Iris pigment epithelial cell (primary cell): ENCODE measurements around the gene VPS26C.

Experiments
- DNase-seq: peaks from one replicate; pipeline ENCODE4 v3.0.0-alpha.2; 2011; ENCODE audit warnings: low read depth

The VPS26C gene

DNA sequence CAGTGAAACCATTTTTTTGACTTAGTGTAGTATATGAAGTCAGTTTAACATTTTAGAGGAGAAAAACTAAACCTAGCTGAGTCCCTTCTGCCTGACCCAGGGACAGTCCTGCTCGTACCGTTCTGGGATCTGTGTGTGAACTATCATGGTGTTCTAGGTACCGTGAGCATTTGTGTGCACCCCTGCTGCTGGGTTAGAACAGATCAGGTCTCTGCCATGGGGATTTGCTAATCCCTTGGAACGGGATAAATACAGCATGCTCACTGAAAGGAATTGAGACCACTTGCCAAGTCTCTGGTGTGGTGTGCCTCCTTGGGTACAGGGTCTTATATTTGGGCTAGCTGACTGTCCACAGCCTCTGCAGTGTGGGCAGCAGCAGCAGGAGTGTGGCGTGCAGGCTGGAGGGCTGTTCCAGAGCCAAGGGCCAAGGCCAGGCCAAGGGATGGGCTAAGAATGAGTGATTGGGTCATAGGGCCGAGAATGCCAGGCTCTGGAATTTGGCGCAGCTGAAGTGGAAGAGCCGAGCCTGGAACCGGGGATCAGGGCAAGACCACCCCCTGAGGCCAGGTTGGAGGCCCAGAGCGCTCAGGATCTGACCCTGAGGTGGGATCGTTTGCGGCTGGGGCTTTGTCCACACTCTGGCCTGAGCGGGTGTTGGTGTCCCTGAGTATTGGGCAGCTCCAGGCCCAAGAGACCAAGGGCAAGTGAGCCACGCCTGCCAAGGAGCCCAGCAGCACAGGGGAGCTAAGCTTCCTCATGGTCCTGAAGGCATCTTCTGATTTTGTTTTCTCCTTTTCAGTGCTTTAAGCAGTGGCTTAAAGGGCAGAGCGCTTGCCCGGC, 66.3 kb downstream of the VPS26C start:
- no peak for DNase-seq

DNA sequence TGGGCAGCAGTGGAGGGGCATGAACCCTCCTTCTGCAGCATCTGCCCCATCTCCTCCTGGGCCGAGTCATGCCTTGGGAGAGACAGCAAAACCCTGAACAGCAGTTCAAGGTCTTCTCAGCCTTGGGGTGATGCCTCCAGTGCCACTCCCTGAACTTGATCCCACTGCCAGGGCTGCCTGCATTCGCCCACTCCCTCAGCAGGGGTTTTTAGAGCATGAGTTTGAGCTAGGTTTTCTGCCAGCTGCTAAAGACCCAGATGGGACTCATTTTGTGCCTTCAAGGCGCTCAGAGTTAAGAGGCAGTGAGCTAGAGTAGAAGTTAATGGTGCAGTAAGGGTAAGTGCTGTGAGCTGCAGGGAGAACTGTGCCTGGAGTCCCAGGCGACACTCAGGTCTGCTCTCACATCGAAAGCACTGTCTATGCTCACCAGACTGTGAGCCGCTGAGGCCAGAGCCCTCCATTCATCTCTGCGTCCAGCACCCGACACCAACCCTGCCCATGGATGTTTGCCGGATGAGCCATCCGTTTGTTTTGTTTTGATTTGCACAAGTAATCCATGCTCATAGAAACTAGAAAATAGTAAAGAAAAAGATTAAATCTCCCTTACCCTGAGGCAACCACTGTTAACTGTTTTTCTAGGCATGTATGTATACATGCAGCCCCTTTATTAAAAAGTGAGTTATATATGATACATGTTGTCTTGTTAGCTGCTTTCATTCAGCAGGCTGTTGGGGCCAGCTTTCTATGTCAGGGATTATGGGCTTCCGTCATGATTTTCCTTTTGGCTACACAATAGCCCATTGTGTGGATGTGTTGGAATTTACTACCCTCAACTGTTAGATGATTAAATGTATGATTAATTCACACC, 67.8 kb downstream of the VPS26C start:
- peak; percentile 89 for DNase-seq

DNA sequence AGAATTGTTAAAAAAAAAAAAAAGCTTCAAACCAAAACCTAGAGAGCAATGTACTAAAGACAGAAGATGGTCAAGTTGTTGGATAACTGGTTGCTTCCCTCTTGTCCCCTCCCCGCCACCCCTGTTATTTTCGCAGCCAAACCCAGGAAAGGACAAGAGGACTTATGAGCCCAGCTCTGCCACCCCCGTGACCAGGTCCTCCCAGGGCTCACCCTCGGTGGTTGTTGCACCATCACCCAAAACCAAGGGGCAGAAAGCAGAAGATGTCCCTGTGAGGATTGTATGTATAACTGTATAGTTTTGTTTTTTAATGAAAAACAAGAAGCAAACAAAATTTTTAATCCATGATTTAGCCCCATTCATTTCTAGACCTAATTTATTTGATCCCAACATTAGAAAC, 69.4 kb downstream of the VPS26C start:
- DNase-seq, result no peak

DNA sequence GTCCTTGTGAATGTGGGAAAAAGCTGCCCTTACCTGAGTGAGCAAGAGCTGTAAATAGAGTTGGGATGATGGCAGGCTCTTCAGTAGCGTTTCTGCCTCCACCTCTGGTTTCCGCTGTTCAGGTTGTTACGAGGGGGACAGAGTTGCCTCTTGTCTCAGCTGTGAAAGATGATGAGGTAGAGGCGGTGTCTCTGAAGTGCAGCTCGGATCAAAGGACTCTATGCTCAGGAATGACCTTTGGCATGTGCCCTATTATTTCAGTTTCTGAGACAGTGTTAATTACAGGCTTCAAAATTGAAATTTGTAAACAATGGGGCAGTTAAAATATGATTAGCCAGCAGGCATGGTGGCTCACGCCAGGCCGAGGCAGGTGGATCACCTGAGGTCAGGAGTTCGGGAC, 70.3 kb downstream of the VPS26C start:
- no peak for DNase-seq

DNA sequence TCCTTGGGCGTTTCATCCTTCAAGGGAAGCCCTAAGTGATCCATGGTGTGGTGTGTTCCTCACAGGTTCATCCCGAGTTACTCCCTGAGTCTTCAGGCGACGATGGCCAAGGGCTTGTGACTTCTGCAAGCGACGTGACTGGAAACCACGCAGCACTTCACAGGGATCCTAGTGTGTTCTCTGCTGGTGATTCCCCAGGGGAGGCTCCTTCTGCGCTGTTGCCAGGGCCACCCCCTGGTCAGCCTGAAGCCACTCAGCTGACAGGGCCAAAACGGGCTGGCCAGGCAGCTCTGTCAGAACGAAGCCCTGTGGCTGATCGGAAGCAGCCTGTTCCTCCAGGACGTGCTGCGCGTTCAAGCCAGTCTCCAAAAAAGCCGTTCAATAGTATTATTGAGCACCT, 71.5 kb downstream of the VPS26C start:
- no peak for DNase-seq

DNA sequence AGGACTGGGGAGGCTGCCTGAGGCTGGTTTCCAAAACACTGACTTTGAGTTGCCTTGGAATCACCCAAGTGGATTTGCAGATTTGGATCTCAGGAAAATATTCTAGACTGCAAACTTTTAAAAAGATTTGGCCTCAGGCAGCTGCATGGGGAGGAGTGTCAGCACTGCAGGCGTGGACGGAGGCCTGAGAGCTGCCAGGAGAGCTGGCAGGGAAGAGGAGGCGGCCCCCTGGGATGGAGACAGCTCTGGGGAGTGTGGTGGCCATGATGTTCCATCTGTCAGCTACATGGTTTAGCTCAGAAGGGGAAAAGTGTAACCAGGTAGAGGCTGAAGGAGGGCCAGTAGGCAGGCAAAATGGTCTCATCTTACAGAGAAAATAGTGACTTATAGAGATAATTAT, 72.1 kb downstream of the VPS26C start:
- no peak for DNase-seq

DNA sequence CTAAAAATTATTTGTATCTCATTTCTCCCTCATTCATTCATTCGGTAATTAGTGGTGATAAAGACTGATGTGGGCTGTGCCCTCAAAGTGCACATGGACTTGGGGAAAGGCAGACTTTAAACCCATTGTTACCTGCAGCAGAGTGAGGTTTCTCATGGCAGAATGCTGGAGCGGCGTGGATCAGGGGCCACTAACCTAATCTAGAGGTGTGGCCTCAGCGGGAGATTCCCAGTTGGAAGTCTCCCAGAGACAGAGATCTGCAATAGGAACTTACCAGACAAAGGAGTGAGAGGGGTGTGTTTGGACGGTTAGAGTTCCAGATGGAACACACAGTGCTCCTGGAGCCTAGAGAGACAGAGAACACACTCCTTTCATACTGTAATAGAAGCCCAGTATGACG, 73.5 kb downstream of the VPS26C start:
- DNase-seq, result no peak

DNA sequence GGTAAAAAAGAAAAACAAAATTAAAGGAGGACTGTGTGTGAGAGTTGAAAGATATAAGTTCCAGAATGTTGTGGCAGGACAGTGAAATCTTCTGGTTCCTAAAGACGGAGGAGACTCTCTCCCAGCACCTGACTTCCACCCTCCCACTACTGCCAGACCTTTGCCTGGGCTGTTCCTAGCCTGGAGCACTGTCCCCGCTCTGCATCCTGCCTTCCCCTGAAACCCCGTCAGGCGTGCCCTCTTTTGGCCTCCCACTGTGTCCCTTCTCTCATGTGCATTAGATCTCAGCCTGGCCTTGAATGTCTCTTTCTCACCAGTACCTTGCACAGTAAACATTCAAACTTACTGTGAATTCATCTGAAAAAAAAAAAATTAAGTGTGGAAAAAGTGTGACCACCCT, 74.1 kb downstream of the VPS26C start:
- no peak for DNase-seq

DNA sequence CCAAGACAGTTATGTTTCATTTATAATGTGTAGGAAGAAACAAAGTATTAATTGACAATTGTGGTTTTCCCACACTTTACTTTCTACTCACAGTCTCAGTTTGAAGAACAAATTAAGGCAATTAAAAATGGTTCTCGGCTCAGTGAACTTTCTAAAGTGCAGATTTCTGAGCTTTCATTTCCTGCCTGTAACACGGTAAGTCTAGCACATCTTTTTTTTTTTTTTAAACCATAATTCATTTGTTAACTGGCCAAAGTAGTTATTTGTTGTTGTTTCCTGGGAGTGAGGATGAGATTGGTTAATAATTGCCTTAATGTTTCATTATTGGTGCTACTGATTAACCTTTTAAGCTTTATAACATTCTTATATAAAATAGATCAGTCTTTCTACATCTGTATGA, 75.1 kb downstream of the VPS26C start:
- DNase-seq, result no peak

DNA sequence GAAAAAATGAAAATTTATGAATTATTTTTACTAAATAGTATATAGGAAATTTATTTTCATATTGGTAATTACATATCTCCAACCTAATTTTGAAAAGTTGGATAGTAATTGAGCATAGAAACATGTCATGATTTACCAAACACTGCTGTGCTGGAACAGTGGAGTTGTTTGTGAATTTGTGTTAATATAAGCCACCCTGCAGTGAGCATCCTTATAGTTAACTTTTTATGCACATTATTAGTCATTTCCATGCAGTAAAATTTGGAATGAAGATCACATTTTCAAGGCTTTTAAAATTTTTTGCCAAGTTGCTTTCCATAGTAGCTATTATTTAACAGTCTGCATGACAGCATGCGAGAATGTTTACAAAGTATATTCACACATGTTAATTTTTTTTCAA, 78.3 kb downstream of the VPS26C start:
- DNase-seq, result no peak

DNA sequence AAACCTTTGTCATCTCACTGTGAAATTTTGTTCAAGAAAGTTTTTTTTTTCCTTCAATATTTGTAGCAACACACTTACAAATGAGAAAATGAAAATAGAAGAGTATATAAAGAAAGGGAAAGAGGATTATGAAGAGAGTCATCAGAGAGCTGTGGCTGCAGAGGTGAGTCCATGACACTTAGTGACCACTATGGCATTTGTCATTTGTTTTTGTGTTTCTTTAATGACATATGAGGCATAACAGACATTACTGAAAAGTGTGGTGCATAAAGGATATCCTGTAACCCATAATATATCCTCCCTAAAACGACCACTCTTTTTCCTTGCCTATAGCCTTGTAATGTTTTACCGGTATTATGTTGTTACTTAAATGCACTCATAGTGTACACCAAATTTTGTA, 80.2 kb downstream of the VPS26C start:
- DNase-seq, result no peak

DNA sequence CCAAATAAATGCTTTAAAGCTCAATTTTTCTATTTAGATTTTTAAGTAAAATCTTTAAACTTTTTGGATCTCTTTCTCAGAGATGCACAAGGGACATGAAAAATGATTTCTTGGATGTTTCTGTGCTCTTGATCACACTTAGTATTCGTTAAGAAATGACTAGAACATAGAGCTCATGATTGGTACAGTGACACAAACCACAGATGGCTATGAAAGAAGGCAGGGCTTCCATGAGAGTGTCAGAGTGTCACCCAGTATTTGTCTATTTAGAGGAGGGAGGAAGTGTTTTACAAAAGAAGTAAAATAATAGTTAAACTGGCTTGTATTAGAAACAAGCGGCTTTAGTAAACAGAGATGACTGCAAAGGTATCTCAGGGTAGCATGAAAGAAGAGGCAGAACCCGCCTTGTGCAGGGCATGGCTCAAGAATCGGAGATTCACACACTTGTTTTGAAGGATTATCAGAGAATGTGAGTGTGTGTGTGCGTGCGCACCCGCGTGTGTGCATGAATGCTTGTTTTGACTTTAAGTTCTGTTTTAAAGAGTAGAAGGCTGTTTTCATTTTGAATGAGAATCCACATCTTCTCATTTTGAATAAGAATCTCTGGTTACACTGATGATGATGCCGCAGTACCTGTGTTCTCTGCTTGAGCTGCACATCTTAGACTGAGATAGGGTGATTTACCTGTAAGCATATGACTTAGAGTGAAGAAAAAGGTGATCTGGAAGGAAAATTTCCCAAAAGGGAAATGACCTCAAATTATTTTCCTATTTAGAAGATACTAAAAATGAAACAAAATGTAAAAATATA, 82.1 kb downstream of the VPS26C start:
- no peak for DNase-seq

DNA sequence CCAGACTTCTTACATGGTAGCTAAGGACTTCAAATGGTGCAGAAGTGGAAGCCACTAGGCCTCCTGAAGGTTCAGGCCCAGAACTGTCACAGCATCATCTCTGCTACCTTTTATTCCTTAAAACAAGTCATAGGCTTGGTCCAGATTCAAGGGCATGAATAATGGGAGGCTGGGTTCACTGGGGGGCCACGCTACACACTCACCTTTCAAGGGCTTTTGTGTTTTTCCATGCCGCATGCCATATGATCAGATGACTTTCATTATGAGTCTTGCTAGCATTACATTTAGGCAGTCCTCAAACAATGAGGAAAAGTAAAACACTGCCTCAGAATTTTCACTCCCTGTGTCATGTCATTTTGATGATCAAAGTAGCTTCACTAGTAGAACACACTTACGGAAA, 83.4 kb downstream of the VPS26C start:
- no peak for DNase-seq

DNA sequence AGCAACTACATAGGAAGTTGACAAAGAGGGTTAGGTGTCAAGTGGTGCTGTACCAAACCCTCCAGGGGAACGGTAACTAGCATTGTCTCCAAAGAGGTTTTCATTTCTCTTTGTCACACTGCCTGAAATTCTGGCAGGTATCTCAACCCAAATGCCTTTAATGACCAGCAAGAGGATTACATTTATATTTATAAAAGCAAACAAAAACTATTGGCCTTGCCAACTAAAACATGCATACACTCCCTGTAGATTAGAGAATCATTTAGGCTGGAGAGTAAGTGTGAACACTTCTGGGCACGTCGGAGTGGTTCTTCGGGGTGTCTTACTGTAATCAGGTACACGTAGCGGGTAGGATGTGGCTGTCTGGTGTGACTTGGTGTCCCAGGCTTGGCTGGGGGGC, 84.9 kb downstream of the VPS26C start:
- no peak for DNase-seq

DNA sequence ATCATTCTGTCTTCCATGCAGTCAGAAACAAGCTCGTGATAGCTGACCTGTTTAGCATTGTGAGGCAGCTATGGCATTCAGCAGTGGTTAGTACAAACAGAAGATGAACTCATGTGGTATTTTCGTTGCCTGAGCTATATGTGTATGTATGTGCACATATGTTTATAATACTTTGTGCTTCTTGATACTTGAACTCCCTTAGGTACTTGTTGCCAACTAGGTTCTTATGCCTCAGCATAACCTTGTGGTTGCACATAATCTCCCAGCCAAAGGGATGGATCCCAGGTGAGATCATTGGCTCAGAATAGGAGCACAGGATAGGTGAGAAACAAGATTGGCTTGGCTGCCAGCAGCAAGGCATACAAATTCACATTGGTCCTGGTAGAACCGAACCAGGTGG, 86.1 kb downstream of the VPS26C start:
- peak; percentile 41 for DNase-seq

DNA sequence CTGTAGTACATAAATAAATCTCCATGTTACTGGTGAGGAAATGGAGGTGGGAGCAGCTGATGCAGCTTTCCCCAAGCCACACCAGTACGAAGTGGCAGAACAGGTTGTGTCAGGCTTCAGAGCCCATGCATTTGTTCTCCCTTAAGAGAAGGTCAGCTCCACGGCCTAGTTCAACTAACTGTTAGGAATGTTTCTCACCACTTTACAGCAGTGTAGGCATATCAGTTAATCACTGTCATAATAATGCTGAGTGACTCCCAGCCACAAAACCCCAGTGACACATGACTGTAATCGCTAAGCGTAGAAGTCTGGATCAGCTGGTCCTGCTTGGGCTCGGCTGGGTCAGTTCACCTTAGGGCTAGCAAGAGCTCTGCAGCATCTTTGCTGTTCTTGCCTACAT, 90.4 kb downstream of the VPS26C start:
- no peak for DNase-seq
